Tibial nerve (tissue), 3 donors: ENCODE data around the gene PRKAG3.

ENCODE experiments used
- CTCF ChIP-seq, 5 experiments: fragments of 200-600 bp in 3 of 5; fragments of 450-650 bp in 2 of 5; sonication (generic) in 3 of 5; IDR thresholded peaks; one replicate each; pipeline ENCODE4 v1.5.1; 2016 to 2019; ENCODE audit warnings: antibody characterized with exemption in 5 of 5, mild to moderate bottlenecking in 3 of 5, moderate library complexity in 2 of 5
- POLR2A ChIP-seq, 2 donors: fragments of 450-650 bp; IDR thresholded peaks; one replicate each; pipeline ENCODE4 v1.6.1; 2017; ENCODE audit warnings: antibody characterized with exemption in 2 of 2, mild to moderate bottlenecking in 2 of 2, moderate library complexity in 2 of 2

GRCh38 chr2:218809515-218809914, 22.1 kb downstream of the PRKAG3 start:
- TF ChIP-seq CTCF (IDR thresholded peaks at IDR 0.05) = no peak
- TF ChIP-seq POLR2A (IDR thresholded peaks at IDR 0.05) = no peak
